Neuron (in vitro differentiated cells): ENCODE measurements around the gene PRKAR2A.
"Not testable (repeated sequence)": the region's sequence is repeated elsewhere in the genome, so short reads cannot be mapped to it uniquely, and the experiment has no call there.

Experiments
- H2AFZ ChIP-seq: one replicate; pipeline ENCODE4 v1.6.1; 2013; ENCODE audit warnings: low read depth, mild to moderate bottlenecking, inconsistent platforms, low read length, moderate library complexity
- H3K27me3 ChIP-seq: one replicate; pipeline ENCODE4 v1.6.1; 2013; ENCODE audit warnings: low read length; ENCODE audit not compliant: insufficient read depth
- H3K36me3 ChIP-seq: one replicate; pipeline ENCODE4 v1.6.1; 2013; ENCODE audit warnings: low read length; ENCODE audit not compliant: insufficient read depth
- H3K4me1 ChIP-seq: one replicate; pipeline ENCODE4 v1.6.1; 2013; ENCODE audit warnings: low read length; ENCODE audit not compliant: insufficient read depth
- H3K4me3 ChIP-seq: 2 replicates; pipeline ENCODE4 v1.5.1; 2013; ENCODE audit warnings: mild to moderate bottlenecking, low read length, moderate library complexity
- H3K9me3 ChIP-seq: one replicate; pipeline ENCODE4 v1.6.1; 2013; ENCODE audit warnings: low read length

PRKAR2A gene

DNA sequence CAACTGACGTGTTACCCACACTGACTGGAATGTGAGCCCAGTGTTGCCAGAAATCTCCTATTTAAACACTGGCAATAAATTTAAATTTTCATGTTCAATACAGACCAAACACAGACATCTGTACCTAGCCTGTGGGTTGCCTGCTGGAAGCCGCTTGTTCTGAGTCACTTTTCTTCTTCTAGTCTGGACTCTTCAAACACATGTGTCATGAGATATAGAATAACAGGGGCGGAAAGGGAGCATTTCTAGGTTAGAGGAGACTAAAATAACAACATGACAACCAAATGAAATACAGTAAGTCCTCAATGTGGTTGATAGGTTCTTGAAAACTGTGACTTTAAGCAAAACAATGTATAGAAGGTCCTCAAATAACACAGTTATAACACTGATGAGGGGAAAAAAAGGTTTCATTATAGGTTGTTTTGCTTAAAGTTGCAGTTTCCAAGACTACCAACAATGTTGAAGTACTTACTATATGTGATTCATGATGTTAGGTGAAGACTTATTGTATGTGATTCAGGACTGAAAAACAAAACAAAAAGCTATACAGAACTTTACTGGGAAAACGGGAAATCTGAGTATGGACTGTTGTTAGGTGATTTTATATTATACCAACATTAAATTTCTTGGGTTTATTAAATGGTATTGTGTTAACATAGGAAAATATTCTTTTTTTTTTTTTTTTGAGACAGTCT, 63.1 kb downstream of the PRKAR2A start:
- Histone ChIP-seq H2AFZ (no peak overlapping the region), H3K27me3 (no peaks in the 10 kb centered on the region), H3K4me3 (no peak overlapping the region), H3K36me3 (peaks cover 3% of the 10 kb centered on the region), H3K9me3 (no peaks in the 10 kb centered on the region), H3K4me1 (no peaks in the 10 kb centered on the region)

DNA sequence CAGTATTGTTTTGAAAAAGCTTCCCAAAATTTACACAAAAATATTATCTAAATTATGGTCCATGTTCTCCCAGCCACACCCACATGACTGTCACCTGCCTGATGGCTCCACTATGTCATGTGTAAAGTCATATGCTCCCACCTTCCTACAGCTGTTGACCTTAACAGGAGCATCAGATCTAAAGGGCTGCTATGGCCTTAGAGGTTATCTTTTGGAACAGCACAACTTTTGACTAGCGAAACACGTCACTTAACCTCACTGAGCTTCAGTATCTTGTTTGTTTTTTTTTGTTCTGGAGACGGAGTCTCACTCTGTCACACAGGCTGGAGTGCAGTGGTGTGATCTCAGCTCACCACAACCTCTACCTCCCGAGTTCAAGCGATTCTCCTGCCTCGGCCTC, 64.4 kb downstream of the PRKAR2A start:
- no peaks in the 10 kb centered on the region for H3K27me3 ChIP-seq
- no peaks in the 10 kb centered on the region for H3K4me1 ChIP-seq
- H2AFZ ChIP-seq = no peak overlapping the region
- H3K9me3 ChIP-seq = no peaks in the 10 kb centered on the region
- peaks cover 3% of the 10 kb centered on the region for H3K36me3 ChIP-seq
- H3K4me3 ChIP-seq = no peak overlapping the region

DNA sequence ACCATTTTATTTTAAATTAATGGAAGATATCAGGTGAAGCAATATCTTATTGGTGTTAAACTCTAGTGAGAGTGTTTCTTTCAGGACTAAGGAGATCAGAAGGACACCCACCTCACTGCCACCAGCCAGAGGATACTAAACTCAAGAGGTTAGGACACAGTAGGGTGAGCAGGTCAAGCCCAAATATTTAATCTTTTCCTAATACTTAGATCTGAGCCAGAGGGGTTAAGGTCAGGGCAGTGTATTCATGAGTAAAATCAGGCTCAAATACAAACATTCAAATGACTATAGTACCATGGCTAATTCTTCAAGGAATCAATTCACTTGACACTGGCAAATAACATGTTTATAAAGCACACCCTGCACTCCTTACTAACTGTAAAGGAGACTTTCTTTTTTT, 65.6 kb downstream of the PRKAR2A start:
- Histone ChIP-seq H3K4me1 (no peaks in the 10 kb centered on the region), H3K9me3 (no peaks in the 10 kb centered on the region), H3K27me3 (no peaks in the 10 kb centered on the region), H3K4me3 (no peak overlapping the region), H2AFZ (no peak overlapping the region), H3K36me3 (peaks cover 3% of the 10 kb centered on the region)

DNA sequence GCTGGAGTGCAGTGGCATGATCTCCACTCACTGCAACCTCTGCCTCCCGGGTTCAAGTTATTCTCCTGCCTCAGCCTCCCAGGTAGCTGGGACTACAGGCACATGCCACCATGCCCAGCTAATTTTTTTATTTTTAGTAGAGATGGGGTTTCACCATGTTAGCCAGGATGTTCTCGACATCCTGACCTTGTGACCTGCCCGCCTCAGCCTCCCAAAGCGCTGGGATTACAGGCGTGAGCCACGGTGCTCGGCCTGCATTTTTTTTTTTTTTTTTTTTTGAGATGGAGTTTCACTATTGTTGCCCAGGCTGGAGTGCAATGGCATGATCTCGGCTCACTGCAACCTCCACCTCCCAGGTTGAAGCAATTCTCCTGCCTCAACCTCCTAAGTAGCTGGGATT, 69.1 kb downstream of the PRKAR2A start:
- not testable (repeated sequence) for H3K27me3 ChIP-seq, H2AFZ ChIP-seq, H3K36me3 ChIP-seq, H3K9me3 ChIP-seq, H3K4me3 ChIP-seq, H3K4me1 ChIP-seq

DNA sequence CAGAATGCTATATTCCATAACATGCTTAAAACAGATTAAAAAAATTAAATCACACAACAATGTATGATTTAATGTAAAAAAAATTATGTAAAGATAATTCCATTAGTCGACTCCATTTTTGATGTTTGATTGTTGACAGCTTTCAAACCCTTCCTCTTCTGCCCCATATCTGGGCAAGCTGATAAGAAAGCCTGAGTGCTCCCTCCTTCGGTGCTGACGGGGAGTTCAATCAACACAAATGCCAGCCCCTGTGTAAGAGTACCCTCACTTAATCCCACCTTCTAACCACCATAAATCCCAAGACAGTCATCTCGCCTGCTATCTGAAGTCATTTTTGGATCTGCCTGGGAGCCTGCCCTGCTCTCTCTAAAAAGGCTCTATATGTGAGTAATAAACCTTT, 70.8 kb downstream of the PRKAR2A start:
- no peaks in the 10 kb centered on the region for H3K4me1 ChIP-seq
- H3K4me3 ChIP-seq = no peak overlapping the region
- H3K27me3 ChIP-seq = no peaks in the 10 kb centered on the region
- H2AFZ ChIP-seq = no peak overlapping the region
- peaks cover 3% of the 10 kb centered on the region for H3K36me3 ChIP-seq
- H3K9me3 ChIP-seq = no peaks in the 10 kb centered on the region

DNA sequence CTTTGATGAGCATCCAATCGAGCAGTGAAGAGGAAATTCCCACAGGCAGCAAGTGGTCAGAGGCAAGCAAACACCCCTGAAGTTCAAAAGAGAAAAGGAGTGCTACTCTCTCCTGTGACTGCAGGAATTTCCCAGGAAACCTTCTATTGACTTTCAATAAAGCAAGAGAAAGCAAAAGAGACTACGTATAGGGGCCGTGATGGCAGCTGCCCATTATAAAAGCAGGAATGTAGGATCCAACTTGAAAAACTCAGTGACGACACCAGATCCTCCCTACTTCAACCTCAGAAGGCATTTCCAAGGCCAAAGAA, 77.5 kb downstream of the PRKAR2A start:
- H3K4me1 ChIP-seq = peaks cover 7% of the 10 kb centered on the region
- H3K36me3 ChIP-seq = peaks cover 4% of the 10 kb centered on the region
- no peaks in the 10 kb centered on the region for H3K9me3 ChIP-seq
- H3K27me3 ChIP-seq = no peaks in the 10 kb centered on the region
- H3K4me3 ChIP-seq = no peak overlapping the region
- H2AFZ ChIP-seq = no peak overlapping the region

DNA sequence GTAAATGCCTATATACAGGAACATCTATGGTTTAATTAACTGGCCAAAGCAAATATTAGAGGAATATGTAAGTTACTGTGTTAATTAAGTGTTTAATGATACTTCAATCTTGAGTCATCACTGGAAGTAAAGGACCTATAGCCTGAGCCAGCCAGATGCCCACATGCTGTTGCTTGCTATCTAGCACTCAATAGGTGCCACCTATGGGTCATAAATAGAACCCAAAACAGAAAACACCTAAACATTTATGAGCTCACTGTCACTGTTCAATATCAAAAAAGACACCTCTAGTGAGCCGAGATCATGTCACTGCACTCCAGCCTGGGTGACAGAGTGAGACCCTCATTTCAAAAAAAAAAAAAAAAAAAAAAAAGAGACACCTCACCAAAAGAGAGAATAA, 82.3 kb downstream of the PRKAR2A start:
- H3K4me3 ChIP-seq = no peak overlapping the region
- H3K27me3 ChIP-seq = no peaks in the 10 kb centered on the region
- H3K9me3 ChIP-seq = no peaks in the 10 kb centered on the region
- peaks cover 11% of the 10 kb centered on the region for H3K36me3 ChIP-seq
- H3K4me1 ChIP-seq = peaks cover 7% of the 10 kb centered on the region
- no peak overlapping the region for H2AFZ ChIP-seq

DNA sequence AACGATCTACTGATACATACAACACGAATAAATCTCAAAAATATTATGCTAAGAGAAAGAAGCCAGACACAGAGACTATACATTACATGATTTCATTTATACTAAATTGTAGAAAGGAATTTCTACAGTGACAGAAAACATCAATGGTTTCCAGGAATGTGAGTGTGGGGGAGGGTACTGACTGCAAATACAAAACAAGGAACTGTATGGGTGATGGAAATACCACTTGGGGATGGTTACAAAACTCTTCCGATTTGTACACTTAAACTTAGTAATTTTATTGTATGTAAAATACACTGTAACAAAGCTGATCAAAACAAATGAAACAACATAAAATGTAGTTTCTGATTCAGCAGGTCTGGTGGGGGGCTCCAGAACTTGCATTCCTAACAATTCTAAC, 84.9 kb downstream of the PRKAR2A start:
- Histone ChIP-seq H3K4me3 (no peak overlapping the region), H3K36me3 (peaks cover 11% of the 10 kb centered on the region), H3K9me3 (no peaks in the 10 kb centered on the region), H2AFZ (no peak overlapping the region), H3K4me1 (no peaks in the 10 kb centered on the region), H3K27me3 (no peaks in the 10 kb centered on the region)

DNA sequence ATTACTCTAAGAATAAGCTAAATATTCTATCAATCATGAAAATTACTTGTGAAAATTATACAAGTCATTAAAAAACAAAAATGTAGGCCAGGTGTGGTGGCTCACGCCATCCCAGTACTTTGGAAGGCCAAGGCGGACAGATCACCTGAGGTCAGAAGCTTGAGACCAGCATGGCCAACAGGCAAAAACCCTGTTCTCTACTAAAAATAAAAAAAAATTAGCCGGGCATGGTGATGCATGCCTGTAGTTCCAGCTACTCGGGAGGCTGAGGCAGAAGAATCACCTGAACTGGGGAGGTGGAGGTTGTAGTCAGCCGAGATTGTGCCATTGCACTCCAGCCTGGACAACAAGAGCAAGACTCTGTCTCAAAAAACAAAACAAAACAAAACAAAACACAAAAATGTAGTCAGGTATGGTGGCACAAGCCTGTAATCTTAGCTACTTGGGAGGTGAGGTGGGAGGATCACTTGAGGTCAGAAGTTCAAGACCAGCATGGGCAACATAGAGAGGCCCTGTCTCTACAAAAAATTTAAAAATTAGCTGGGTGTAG, 87.6 kb downstream of the PRKAR2A start:
- H2AFZ ChIP-seq, H3K9me3 ChIP-seq, H3K4me3 ChIP-seq, H3K36me3 ChIP-seq, H3K27me3 ChIP-seq: not testable (repeated sequence)
- peaks cover 12% of the 10 kb centered on the region for H3K4me1 ChIP-seq

DNA sequence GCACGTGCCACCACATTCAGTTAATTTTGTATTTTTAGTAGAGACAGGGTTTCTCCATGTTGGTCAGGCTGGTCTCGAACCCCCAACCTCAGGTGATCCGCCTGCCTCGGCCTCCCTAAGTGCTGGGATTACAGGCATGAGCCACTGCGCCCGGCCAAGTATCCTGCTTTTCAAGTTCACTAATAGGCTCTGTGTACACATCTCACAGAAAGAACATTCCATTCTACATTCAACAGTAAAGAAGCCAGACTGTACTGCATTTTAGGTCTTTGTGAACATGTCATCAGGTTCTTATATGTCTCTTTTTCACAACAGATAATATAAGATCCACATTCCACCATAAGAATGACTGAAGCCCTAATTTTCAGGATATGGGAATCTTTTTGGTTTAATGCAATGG, 88.1 kb downstream of the PRKAR2A start:
- not testable (repeated sequence) for H3K27me3 ChIP-seq, H2AFZ ChIP-seq, H3K4me3 ChIP-seq, H3K36me3 ChIP-seq, H3K9me3 ChIP-seq
- peaks cover 12% of the 10 kb centered on the region for H3K4me1 ChIP-seq

DNA sequence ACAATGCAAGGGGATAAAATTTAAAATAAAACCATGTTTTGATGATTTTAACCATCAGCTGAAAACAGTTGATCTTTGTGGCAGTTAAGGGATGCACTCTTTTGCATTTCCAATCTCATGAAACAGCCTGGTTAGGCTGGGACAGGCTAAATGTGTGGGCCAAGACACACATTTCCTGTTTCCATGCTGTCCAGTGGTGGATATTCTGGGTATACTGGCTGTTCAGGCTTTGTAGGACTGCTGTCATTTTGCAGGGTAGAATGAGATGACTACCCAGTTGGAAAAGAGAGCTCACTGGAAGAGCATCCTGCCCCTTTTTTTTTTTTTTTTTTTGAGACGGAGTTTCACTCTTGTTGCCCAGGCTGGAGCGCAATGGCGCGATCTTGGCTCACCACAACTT, 88.6 kb downstream of the PRKAR2A start:
- no peaks in the 10 kb centered on the region for H3K9me3 ChIP-seq
- peaks cover 3% of the 10 kb centered on the region for H3K36me3 ChIP-seq
- H3K27me3 ChIP-seq = no peaks in the 10 kb centered on the region

DNA sequence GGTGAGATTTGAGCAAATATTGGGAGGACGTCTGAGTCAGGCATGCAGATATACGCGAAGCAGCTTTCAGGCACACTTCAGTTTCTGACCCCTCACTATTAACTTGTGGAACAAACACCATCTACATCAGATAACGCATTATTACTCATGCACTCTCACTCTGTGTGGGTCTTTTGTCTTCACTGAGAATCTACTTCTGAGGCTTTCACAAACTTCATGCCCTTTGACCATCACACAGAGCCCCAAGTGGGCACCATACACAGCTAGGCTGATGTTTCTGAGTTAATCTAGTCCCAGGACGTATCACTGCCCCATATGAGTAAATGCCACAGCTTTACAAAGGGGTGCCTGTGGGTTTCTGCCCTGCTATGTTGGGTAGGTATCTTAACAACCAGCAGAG, 91.0 kb downstream of the PRKAR2A start:
- peaks cover 6% of the 10 kb centered on the region for H3K36me3 ChIP-seq
- H3K9me3 ChIP-seq = no peaks in the 10 kb centered on the region
- no peak overlapping the region for H3K4me3 ChIP-seq
- H2AFZ ChIP-seq = no peak overlapping the region
- H3K27me3 ChIP-seq = no peaks in the 10 kb centered on the region
- peaks cover 12% of the 10 kb centered on the region for H3K4me1 ChIP-seq

More for the DNA sequence above, 88.6 kb downstream of the PRKAR2A start:
- peaks cover 12% of the 10 kb centered on the region for H3K4me1 ChIP-seq
- no peak overlapping the region for H2AFZ ChIP-seq
- no peak overlapping the region for H3K4me3 ChIP-seq

DNA sequence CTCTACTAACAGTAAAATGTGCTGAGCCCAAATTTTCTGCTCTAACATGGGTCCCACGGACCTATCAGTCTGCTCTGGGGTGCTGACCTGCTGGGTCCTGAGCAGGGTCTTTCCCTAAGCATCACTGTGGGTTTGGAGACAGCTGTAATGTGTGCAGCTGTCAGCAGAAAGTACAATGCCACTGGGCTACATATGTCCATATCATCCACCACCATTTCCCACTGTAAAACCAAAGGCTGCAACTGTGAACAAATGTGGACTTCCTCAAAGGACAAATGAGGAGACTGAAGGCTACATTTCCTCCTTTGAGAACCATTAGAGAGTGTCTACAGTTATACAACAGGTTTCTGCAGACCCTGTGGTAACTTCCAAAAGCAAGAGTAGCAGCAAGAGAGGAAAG, 96.8 kb downstream of the PRKAR2A start:
- Histone ChIP-seq H3K4me3 (no peak overlapping the region), H3K9me3 (no peaks in the 10 kb centered on the region), H3K4me1 (peaks cover 5% of the 10 kb centered on the region), H3K36me3 (peaks cover 16% of the 10 kb centered on the region), H3K27me3 (no peaks in the 10 kb centered on the region), H2AFZ (no peak overlapping the region)

DNA sequence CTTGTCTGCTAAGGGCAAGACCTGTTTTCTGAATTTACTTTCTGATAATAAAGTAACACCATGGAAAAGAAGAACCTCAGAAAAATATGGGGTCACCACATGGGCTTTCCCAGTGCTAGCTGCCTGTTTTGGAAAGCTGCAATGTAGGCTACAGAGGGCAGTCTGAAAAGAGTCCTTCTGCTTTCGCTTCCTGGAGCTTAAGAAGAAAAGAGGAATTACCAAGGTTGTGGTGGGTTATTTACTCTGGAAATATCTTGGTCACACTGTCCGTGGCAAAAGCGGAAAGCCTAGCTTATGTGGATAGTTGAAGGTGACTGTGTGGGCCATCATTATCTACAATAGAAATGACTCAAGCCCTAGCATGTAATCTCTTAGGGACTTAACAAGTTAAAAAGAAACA, 98.9 kb downstream of the PRKAR2A start:
- H3K9me3 ChIP-seq = no peaks in the 10 kb centered on the region
- no peaks in the 10 kb centered on the region for H3K27me3 ChIP-seq
- H3K4me3 ChIP-seq = no peak overlapping the region
- H3K36me3 ChIP-seq = peaks cover 16% of the 10 kb centered on the region
- H2AFZ ChIP-seq = no peak overlapping the region
- peaks cover 5% of the 10 kb centered on the region for H3K4me1 ChIP-seq
